NK-92 (cell line): ENCODE data around the gene NUP35.

ENCODE experiments used
- DNase-seq: peaks from one replicate; lab custom pipeline; 2025; ENCODE audit not compliant: unreplicated experiment; lab: John Stamatoyannopoulos, UW

Gene NUP35

GRCh38 chr2:183207110-183207509 is 82.9 kb downstream of the NUP35 start:
- no peak for DNase-seq

- DNase-seq, result no peak
Measured at GRCh38 chr2:183209395-183210028, 85.3 kb downstream of the NUP35 start.
